GM21515 (cell line): Measurements from ENCODE around the gene ZNF169.
"Not testable (repeated sequence)": the region's sequence is repeated elsewhere in the genome, so short reads cannot be mapped to it uniquely, and the experiment has no call there.

ENCODE experiments used
- ATAC-seq: cut with Tn5 transposase; IDR thresholded peaks from one replicate; pipeline ENCODE4 v1.9.1; 2021; ENCODE audit not compliant: unreplicated experiment

The ZNF169 gene

DNA sequence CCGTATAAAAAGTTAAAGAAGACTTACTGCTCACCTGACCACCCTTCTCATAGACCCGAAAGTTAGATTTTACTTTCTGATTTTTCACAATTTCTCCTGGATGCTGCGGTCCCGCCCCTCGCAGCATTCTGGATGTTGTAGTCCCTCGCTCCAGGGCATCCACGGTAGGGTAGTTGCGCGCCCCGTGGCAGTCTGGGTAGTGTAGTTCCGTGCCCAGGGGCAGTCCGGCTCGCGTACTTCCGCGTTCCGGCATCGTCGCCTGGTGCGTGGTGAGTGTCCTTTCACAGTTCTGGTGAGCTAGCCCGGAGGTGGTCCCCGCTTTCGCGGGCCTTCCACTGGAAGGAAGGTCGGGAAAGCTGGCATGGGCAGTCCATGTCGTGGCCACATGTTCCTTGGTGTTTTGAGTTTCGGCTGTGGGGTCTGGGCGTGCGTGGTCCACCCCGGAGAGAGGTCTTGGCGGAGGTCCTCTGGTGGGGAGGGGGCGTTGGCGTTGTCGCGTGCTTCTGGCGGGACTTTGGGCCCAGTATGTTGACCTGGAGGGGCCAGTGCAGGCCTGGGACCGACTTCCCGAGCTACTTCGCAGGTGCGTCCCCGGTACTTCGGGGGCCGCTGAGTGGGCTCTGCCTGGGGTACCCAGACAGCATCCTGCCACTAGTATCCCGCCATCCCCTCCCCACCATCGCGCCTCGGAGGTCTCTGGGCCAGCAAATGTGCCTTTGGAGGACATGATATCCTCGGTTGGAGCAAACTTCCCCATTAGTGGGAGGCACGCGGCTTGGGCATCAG, at the start of gene ZNF169:
ZNF169 (plus strand) TSS at position 222 of the 786 bp plus-strand sequence. CDS start 19,515 bp downstream, outside the sequence.
- peak; percentile 99 for ATAC-seq

GRCh38 chr9:94210616-94211603, 48.2 kb upstream of the ZNF169 start:
- no peak for ATAC-seq

DNA sequence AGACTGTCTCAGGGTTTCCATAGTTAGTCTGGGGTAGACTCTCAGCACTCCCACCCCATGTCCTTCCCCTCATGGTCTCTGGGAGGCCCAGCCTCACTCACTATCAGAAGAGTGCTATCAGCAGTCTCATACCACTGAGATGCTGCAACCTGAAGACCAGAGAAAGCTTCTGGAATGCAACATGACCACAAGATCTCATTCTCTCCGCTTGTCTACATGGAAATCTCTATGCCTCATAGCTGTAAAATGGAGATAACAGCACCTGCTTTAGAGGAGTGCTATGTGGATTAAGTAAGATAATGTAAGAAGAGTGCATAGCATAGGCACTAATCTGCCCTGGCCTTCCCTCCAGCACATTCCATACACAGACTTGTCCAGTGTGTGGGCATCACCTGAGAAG, 47.0 kb upstream of the ZNF169 start:
- no peak for ATAC-seq

- ATAC-seq = no peak
Observed at GRCh38 chr9:94212531-94212930, 46.6 kb upstream of the ZNF169 start.

DNA sequence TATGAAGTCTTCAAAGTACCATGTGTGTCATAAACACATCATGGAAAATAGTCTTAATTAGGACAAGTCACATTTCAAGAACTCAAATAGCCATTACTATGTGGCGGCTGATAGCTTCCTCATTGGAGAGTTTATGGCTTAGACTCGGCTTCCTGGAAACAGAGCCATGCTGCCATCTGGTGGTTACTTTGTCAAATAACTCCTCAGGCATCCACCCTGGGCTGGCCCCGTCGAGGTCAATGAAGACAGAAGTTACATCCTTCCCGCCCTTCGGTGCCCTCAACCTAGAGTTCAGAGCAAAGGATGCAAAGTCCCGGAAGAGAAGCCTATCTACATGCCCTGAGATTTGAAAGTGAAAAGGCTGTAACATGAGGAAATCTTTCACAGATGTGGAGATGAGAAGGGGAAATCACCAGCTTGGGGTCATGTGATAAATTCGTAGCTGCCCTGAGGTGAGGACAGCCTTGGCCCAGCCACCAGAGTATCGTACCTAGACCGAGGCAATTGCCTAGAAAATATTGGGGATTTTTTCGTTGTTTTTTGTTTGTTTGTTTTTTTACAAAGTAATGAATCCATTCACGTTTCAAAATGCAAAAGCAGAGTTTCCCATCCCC, 45.5 kb upstream of the ZNF169 start:
- peak; percentile 92 for ATAC-seq

DNA sequence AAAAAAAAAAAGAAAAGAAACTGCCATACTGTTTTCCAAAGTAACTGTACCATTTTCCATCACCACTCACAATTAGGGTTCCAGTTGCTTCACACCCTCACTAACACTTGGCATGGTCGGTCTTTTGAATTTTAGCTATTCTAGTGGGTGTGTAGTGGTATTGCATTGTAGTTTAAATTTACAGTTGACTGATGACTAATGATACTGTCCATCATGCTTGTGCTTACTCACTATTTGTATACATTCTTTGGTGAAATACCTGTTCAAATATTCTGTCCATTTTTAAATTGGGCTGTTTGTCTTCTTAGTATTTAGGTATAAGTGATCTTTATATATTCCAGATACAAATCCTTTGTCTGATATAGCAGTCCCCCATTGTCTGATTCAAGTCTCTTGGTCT, 36.2 kb upstream of the ZNF169 start:
- ATAC-seq = no peak

- not testable (repeated sequence) for ATAC-seq
Observed at GRCh38 chr9:94225413-94225812, 33.7 kb upstream of the ZNF169 start.

DNA sequence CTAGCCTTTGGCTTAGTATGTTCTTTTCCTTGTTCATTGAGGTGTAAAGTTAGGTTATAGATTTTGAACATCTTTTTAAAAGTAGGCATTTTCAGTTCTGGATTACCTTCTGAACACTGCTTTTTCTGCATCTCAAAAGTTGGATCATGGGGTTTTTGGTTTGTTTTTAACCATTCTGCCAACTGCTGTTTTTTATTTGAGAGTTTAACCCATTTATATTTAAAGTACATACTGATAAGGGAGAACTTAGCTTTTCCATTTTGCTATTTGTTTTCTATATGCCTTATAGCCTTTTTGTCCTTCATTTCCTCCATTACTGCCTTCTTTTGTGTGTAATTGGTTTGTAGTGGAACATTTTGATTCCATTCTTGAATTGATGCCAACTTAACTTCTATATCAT, 30.5 kb upstream of the ZNF169 start:
- ATAC-seq = no peak

GRCh38 chr9:94232428-94232827, 26.7 kb upstream of the ZNF169 start:
- ATAC-seq = no peak

- ATAC-seq = not testable (repeated sequence)
Observed at GRCh38 chr9:94241098-94241497, 18.0 kb upstream of the ZNF169 start.

DNA sequence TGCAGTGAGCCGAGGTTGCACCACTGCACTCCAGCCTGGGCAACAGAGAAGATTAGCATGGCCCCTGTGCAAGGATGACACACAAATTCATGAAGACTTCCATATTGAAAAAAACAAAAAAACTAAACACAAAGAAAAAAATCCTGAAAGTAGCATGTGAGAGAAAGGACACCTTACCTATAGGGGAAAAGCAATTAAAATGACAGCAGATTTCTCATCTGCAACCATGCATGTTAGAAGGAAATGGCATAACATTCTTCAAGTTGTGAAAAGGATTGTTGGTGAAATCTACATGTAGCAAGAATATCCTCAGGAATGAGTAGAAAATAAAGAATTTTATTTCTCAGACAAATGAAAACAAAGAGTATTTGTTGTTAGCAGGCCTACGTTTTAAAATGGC, 13.4 kb upstream of the ZNF169 start:
- ATAC-seq = no peak

DNA sequence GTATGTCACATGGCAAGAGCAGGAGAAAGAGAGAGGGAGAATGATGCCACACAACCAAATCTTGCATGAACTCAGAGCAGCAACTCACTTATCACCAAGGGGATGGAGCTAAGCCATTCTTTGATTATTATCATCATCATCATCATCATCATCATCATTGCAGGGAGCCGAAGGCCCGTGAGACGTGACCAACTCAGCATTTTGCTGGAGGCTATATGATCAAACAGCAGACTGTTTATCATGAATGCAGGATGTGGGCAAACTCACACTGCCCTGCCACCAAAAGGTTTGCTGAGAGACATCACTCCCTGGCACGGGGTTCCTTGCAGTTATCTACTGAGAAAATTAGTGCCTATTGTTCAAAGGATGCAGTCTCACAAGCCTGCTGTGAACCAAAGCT, 8.6 kb upstream of the ZNF169 start:
- no peak for ATAC-seq

DNA sequence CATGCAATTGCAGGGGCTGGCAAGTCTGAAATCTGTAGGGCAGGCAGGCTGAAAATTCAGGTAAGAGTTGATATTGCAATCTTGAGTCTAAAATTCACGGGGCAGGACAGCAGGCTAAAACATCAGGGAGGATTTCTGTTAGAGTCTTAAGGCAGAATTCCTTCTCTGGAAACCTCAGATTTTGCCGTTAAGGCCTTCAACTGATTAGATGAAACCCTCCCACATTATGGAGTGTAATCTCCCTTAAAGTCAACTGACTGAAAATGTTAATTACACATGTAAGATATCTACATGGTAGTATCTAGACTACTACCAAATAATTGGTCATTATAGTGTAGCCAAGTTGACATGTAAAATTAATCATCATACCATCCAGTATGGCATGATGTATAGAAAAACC, 3.1 kb upstream of the ZNF169 start:
- no peak for ATAC-seq

DNA sequence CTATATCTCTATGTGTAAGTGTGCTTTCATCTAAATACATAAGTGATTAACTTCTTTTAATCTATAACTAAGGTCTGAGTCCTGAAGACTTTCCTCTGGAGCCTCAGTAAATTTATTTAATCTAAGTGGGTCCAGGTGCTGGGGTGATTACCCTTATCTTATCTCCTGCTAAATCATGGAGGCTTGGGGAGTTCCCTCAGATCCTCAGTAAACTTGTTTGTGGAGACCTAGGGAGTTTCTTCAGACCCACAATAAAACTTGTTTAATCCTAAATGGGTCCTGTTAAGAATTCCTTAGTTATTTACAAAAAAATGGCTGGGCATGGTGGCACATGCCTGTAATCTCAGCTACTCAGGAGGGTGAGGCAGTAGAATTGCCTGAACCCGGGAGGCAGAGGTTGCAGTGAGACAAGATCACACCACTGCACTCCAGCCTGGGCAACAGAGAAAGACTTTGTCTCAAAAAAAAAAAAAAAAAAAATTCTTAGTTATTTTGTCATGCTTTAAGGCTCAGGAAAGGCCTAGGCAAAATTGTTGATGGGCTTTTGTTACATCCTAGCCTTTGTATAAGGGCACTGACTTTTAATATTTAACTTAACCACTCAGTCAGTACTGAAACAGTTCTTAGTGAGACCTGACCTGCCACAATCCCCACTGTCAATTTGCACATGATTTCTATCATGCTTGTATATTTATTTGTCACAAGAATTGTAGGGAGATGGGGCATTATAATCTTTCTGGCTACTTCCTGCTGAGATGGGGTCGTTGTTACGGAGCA, 6.7 kb downstream of the ZNF169 start:
- not testable (repeated sequence) for ATAC-seq

- ATAC-seq = no peak
Observed at GRCh38 chr9:94269264-94269663, 10.2 kb downstream of the ZNF169 start.

DNA sequence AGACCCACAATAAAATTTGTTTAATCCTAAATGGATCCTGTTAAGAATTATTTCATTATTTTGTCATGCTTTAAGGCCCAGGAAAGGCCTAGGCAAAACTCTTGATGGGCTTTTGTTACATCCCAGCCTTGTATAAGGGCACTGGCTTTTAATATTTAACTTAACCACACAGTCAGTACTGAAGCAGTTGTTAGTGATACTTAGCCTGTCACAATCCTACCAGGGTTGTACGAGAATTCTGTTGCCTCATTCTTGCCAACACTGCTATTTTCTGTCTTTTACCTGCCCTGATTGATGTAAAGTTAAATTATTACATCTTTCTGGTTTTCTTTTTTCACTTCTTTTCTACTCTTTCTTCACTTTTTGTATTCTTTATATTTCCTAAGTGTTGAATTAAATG, 10.9 kb downstream of the ZNF169 start:
- no peak for ATAC-seq

- ATAC-seq = not testable (repeated sequence)
Observed at GRCh38 chr9:94277029-94277428, 17.9 kb downstream of the ZNF169 start.

GRCh38 chr9:94277885-94278536, 18.9 kb downstream of the ZNF169 start:
- no peak for ATAC-seq

GRCh38 chr9:94280409-94280989, 21.4 kb downstream of the ZNF169 start:
- ATAC-seq = no peak

- ATAC-seq = no peak
Observed at GRCh38 chr9:94281101-94281500, 22.0 kb downstream of the ZNF169 start.
